Adrenal gland (tissue), 5 donors: ENCODE measurements around the gene NR6A1.

ENCODE experiments used
- POLR2A ChIP-seq, 2 donors: fragments of 450-650 bp; IDR thresholded peaks; one replicate each; pipeline ENCODE4 v1.6.1; 2017; ENCODE audit warnings: antibody characterized with exemption in 2 of 2, mild to moderate bottlenecking in 2 of 2, moderate library complexity in 1 of 2
- TF ChIP-seq, protein P1 (sequence below), 6 experiments: fragments of 450-650 bp in 4 of 6; fragments of 200-600 bp in 2 of 6; sonication (generic) in 1 of 6; IDR thresholded peaks; 1 replicate in 5 of 6; 2 replicates in 1 of 6; pipeline versions ENCODE4 v1.5.1 to v1.8.0; 2016 to 2021; ENCODE audit warnings: antibody characterized with exemption in 6 of 6, mild to moderate bottlenecking in 2 of 6, moderate library complexity in 1 of 6
- donor health status: DM: no; HTN: no; CAD: no.

DNA sequence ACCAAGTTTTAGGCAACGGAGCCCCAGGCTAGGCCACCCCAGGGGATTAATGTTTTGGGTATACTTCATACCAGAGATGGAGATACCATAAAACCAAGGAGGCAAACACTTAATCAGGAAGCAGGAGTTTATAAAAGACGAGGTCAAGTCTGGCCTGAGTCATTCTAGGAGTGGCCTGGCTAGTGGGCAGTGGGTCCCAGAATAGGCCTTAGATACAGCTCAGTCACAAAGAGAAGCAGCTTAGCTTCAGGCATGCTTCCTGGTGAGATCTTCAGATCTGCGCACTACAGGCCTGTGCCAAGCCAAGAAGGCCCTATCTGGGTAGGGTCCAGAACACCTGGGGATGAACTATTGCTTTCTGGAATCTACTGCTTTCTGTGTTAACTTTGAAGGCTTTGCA lies 243.3 kb downstream of the NR6A1 start:
- TF ChIP-seq, protein P1, sequence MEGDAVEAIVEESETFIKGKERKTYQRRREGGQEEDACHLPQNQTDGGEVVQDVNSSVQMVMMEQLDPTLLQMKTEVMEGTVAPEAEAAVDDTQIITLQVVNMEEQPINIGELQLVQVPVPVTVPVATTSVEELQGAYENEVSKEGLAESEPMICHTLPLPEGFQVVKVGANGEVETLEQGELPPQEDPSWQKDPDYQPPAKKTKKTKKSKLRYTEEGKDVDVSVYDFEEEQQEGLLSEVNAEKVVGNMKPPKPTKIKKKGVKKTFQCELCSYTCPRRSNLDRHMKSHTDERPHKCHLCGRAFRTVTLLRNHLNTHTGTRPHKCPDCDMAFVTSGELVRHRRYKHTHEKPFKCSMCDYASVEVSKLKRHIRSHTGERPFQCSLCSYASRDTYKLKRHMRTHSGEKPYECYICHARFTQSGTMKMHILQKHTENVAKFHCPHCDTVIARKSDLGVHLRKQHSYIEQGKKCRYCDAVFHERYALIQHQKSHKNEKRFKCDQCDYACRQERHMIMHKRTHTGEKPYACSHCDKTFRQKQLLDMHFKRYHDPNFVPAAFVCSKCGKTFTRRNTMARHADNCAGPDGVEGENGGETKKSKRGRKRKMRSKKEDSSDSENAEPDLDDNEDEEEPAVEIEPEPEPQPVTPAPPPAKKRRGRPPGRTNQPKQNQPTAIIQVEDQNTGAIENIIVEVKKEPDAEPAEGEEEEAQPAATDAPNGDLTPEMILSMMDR (IDR thresholded peaks at IDR 0.05), result no peak
- TF ChIP-seq POLR2A (IDR thresholded peaks at IDR 0.05), result peak in 1 of 2 donors; percentile 39
